Psoas muscle (tissue), 8 donors: Measurements from ENCODE around the gene PDPR. TPM values are rescaled to one million over a fixed set of nuclear protein-coding genes. Genes with fewer than 3 reads are reported as not detected.
"Not testable (repeated sequence)": the region's sequence is repeated elsewhere in the genome, so short reads cannot be mapped to it uniquely, and the experiment has no call there.

Experiments used
- ATAC-seq, 4 donors: fragments of 200-7000 bp; cut with Tn5 transposase; one replicate each; pipeline ENCODE4 v1.9.1; 2020; ENCODE audit warnings: moderate library complexity in 3 of 4, mild to moderate bottlenecking in 2 of 4
- DNase-seq, 2 donors: peaks; one replicate each; pipeline ENCODE4 v3.0.0-alpha.2; 2020
- H3K27ac ChIP-seq: fragments of 200-600 bp; one replicate; pipeline ENCODE4 v1.8.0; 2022
- H3K27me3 ChIP-seq, 3 donors: fragments of 200-600 bp in 1 of 3; one replicate each; pipeline versions ENCODE4 v1.6.1 to v1.8.0; 2013 to 2022; ENCODE audit warnings: low read length in 2 of 3, mild to moderate bottlenecking in 2 of 3, moderate library complexity in 1 of 3; ENCODE audit not compliant: insufficient read depth in 3 of 3
- H3K36me3 ChIP-seq, 2 donors: fragments of 200-600 bp in 1 of 2; one replicate each; pipeline versions ENCODE4 v1.6.1 to v1.8.0; 2013 to 2022; ENCODE audit warnings: low read depth in 1 of 2, mild to moderate bottlenecking in 1 of 2, moderate library complexity in 1 of 2; ENCODE audit not compliant: insufficient read depth in 1 of 2
- H3K4me1 ChIP-seq: fragments of 200-600 bp; one replicate; pipeline ENCODE4 v1.8.0; 2022
- H3K4me3 ChIP-seq: fragments of 200-600 bp; one replicate; pipeline ENCODE4 v1.8.0; 2022; ENCODE audit warnings: mild to moderate bottlenecking
- H3K9me3 ChIP-seq: fragments of 200-600 bp; one replicate; pipeline ENCODE4 v1.8.0; 2022
- WGBS, 3 donors: extraction: QIAGEN DNeasy Blood & Tissue Kit; methylation state at CpG; one replicate each; pipeline versions ENCODE4 v1.1.6 to v1.1.7; 2013; 5-methylcytosine and 5-hydroxymethylcytosine counted together
- intact Hi-C, 2 donors: fragments of 100-400 bp; cut with DNase I; formaldehyde crosslinking; loops; one replicate each; pipeline versions ENCODE4 v1.11.0 to v1.14.2; 2022
- polyA plus RNA-seq, 3 donors: library from polyadenylated mRNA; stranded (reverse); fragments of 200-250 nt; gene quantifications; one replicate each; pipeline ENCODE4 v1.2.3, GENCODE V29; 2013
- total RNA-seq, 4 donors: library from RNA; stranded (reverse); fragmentation: NEBNext Ultra II Directional in 2 of 4; extraction: Animal tissue kit (Norgen Biotek cat#: 25700) in 2 of 4; gene quantifications; one replicate each; pipeline versions ENCODE4 v1.2.1 to v1.2.4, GENCODE V29; 2021 to 2023
- donor health status: healthy with polysubstance abuse.
- donor health status: DM: no; HTN: no; CAD: no; lungs with moderate emphysema.
- donor health status: Bipolar disorder and iron deficiency.
- donor health status: healthy.
- donor health status: DM: yes; HTN: yes; CAD: no.
- donor health status: DM: no; HTN: no; CAD: no.
- donor health status: DM: no; HTN: no; CAD: no.
- donor health status: DM: yes; HTN: yes; CAD: no.

PDPR gene
- total and polyA plus RNA-seq, 7 donors, result 6.9 to 53.6 (median 18.8) TPM

- 39 to 54% (median 42%) methylated on average over 6 to 8 of the region's 12 CpGs for WGBS, 3 donors
- DNase-seq, intact Hi-C loops, H3K36me3 ChIP-seq, H3K4me3 ChIP-seq, H3K4me1 ChIP-seq, H3K9me3 ChIP-seq, H3K27ac ChIP-seq, H3K27me3 ChIP-seq: not testable (repeated sequence)
- ATAC-seq, result peak in 1 of 4 donors; percentile 41
Measured at GRCh38 chr16:70196683-70197300, 82.7 kb downstream of the PDPR start.

- peak in 1 of 4 donors; percentile 23 for ATAC-seq
- H3K36me3 ChIP-seq, H3K4me3 ChIP-seq, H3K4me1 ChIP-seq, DNase-seq, intact Hi-C loops, H3K27me3 ChIP-seq, H3K27ac ChIP-seq, H3K9me3 ChIP-seq: not testable (repeated sequence)
- WGBS, 3 donors, result 71 to 78% (median 74%) methylated on average over 6 to 7 of the region's 7 CpGs
Measured at GRCh38 chr16:70197611-70198010, 83.5 kb downstream of the PDPR start.

GRCh38 chr16:70198230-70198629 is 84.1 kb downstream of the PDPR start:
- H3K4me1 ChIP-seq, H3K9me3 ChIP-seq, ATAC-seq, H3K36me3 ChIP-seq, H3K4me3 ChIP-seq, intact Hi-C loops, DNase-seq, H3K27ac ChIP-seq, H3K27me3 ChIP-seq: not testable (repeated sequence)
- 77 to 85% (median 79%) methylated on average over 9 of the region's 9 CpGs for WGBS, 3 donors

- 52 to 59% (median 52%) methylated on average over 3 of the region's 3 CpGs for WGBS, 3 donors
- DNase-seq, H3K9me3 ChIP-seq, intact Hi-C loops, H3K36me3 ChIP-seq, H3K27ac ChIP-seq, H3K27me3 ChIP-seq, ATAC-seq, H3K4me1 ChIP-seq, H3K4me3 ChIP-seq: not testable (repeated sequence)
Measured at GRCh38 chr16:70198666-70199065, 84.5 kb downstream of the PDPR start.

- ATAC-seq, intact Hi-C loops, H3K27ac ChIP-seq, H3K27me3 ChIP-seq, DNase-seq, H3K9me3 ChIP-seq, H3K4me3 ChIP-seq, H3K36me3 ChIP-seq, H3K4me1 ChIP-seq: not testable (repeated sequence)
- WGBS, 3 donors, result 89 to 95% (median 91%) methylated on average over 9 of the region's 9 CpGs
Measured at GRCh38 chr16:70199170-70199569, 85.0 kb downstream of the PDPR start.

- H3K9me3 ChIP-seq, ATAC-seq, DNase-seq, H3K27me3 ChIP-seq, H3K27ac ChIP-seq, intact Hi-C loops, H3K4me1 ChIP-seq, H3K4me3 ChIP-seq, H3K36me3 ChIP-seq: not testable (repeated sequence)
- 84 to 87% (median 85%) methylated on average over 7 to 8 of the region's 8 CpGs for WGBS, 3 donors
Measured at GRCh38 chr16:70200063-70200462, 85.9 kb downstream of the PDPR start.

DNA sequence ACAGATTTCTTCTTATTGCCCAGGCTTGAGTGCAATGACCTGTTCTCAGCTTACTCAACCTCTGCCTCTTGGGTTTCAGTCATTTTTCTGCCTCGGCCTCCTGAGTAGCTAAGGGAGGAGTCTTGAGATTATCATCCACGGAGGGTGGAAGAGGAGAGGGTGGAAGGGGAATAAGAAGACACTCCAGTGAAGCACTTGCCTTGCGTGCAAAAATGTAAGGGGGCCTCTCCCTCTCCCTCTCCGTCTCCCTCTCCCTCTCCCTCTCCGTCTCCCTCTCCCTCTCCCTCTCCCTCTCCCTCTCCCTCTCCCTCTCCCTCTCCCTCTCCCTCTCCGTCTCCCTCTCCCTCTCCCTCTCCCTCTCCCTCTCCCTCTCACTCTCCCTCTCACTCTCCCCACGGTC is 89.4 kb downstream of the PDPR start:
- DNase-seq, H3K27ac ChIP-seq, intact Hi-C loops, H3K4me3 ChIP-seq, H3K9me3 ChIP-seq, H3K4me1 ChIP-seq, H3K27me3 ChIP-seq, ATAC-seq, H3K36me3 ChIP-seq: not testable (repeated sequence)
- 65 to 83% (median 76%) methylated on average over 3 to 4 of the region's 7 CpGs for WGBS, 3 donors

DNA sequence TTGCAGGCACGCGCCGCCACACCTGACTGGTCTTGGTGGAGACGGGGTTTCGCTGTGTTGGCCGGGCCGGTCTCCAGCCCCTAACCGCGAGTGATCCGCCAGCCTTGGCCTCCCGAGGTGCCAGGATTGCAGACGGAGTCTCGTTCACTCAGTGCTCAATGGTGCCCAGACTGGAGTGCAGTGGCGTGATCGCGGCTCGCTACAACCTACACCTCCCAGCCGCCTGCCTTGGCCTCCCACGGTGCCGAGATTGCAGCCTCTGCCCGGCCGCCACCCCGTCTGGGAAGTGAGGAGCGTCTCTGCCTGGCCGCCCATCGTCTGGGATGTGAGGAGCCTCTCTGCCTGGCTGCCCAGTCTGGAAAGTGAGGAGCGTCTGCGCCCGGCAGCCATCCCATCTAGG is 89.9 kb downstream of the PDPR start:
- DNase-seq, H3K27ac ChIP-seq, H3K27me3 ChIP-seq, H3K4me1 ChIP-seq, intact Hi-C loops, ATAC-seq, H3K36me3 ChIP-seq, H3K4me3 ChIP-seq, H3K9me3 ChIP-seq: not testable (repeated sequence)
- WGBS, 3 donors, result 94 to 97% (median 96%) methylated on average over 11 to 18 of the region's 29 CpGs

GRCh38 chr16:70204668-70205405 is 90.7 kb downstream of the PDPR start:
- H3K4me3 ChIP-seq, H3K27me3 ChIP-seq, ATAC-seq, H3K9me3 ChIP-seq, H3K36me3 ChIP-seq, DNase-seq, H3K4me1 ChIP-seq, intact Hi-C loops, H3K27ac ChIP-seq: not testable (repeated sequence)
- WGBS, 3 donors, result 95 to 97% (median 96%) methylated on average over 11 to 30 of the region's 46 CpGs

DNA sequence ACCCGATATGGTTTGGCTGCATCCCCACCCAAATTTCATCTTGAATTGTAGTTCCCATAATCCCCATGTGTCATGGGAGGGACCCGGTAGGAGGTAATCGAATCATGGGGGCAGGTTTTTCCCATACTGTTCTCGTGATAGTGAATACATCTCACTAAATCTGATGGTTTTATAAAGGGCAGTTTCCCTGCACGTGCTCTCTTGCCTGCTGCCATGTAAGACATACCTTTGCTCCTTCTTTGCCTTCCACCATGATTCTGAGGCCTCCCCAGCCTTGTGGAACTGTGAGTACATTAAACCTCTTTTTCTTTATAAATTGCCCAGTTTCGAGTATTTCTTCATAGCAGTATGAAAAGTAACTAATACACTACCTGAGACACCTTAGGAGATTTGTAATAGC is 92.2 kb downstream of the PDPR start:
- H3K9me3 ChIP-seq, H3K4me3 ChIP-seq, H3K27ac ChIP-seq, H3K27me3 ChIP-seq, H3K4me1 ChIP-seq, DNase-seq, H3K36me3 ChIP-seq, intact Hi-C loops, ATAC-seq: not testable (repeated sequence)
- WGBS, 3 donors, result 90 to 93% (median 90%) methylated on average over 3 to 6 of the region's 6 CpGs
